ENCODE measurements around the gene KSR2.

The KSR2 gene

DNA sequence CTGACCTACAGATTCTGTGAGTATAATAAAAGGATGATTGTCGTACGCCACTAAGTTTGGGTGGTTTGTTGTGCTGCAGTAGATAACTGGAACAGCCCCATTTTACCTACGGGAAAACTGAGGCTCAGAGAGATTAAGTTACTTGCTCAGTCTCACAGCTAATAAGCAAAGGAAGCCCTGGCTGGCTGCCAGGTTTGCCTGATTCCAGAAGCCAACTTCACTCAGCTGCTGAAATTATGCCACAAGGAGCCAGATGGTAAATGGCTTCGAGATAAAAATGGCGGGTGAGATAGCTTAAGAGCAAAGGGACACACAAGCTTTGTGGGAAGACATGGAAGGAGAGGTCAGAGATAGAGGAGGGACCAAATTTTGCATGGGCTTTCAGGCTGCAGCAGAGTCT is 415.8 kb downstream of the KSR2 start:
- in situ Hi-C loops (cut with HindIII; ENCODE audit: low sequenced_read_pairs): no loop called here

DNA sequence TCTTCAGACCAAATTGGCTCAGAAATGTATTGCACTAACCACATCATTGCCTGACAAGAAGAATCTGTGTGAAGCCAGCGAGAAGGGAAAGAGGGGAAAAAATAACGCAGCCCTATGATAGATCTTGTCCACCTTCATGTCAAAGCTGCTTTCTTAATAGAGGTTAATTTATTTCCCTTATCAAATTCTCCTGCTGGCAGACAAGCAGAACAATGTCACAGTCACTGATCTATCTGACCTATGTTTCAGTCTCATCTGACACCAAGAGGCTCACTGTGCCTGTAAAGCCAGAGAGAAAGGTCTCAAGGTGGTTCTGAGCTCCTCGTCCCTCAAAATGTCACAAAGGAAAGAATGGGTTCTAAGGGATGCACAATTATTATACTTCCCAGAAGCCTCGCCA is 417.1 kb downstream of the KSR2 start:
- in situ Hi-C loops (cut with HindIII; ENCODE audit: low sequenced_read_pairs): no loop called here

DNA sequence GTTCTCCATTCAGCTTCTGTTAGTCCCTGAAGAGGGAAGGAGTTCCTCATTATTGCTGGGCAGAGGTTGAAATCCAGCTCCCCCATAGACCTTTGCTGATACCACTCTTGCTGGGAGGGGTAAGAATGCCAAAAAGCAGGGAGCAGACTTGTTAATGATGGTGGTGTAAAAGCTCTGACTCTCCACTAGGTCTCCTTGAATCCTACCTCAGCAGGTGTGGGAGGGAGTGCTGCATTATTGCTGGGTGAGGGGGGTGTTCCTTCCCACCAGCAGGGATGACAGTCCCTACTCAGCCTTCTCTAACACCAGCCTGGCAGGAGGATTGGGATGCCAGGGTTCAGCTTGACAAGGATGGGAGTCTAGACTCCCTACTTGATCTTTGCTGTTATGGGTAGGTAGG is 421.6 kb downstream of the KSR2 start:
- in situ Hi-C loops (cut with HindIII; ENCODE audit: low sequenced_read_pairs): no loop called here

DNA sequence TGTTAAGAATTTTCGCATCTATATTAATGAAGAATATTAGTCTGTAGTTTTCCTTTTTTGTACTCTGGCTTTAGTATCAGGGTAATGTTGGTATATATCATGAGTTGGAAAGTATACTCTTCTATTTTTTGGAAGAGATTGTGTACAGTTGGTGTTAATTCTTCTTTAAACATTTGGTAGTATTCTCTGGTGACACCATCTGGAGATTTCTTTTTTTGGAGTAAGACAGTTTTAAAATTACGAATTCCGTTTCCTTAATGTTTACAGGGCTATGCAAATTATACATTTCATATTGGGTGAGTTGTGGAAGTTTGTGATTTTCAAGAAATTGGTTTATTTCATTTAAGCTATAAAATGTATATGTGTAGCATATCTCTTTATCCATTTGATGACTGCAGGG is 423.6 kb downstream of the KSR2 start:
- in situ Hi-C loops (cut with HindIII; ENCODE audit: low sequenced_read_pairs): no loop called here

DNA sequence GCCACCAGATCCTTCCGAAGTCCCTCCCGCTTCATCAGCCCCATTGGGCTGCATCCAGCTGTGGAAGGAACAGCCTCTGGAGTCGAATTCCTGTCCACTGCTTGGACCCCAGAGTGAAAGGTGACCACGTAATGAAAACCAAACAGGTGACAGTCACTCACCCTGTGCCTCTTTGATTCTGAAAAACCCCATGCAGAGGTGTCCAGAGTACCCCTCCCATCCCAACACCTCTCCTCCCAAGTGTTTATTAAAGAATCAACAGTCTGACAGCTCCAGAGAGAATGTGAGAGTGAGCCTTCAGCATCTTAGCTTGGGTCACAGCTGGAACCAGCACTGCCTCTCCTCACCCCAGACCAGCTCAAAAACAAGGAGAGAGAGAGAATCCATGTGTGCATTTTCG is 428.8 kb downstream of the KSR2 start:
- in situ Hi-C loops (cut with HindIII; ENCODE audit: low sequenced_read_pairs): no loop called here

DNA sequence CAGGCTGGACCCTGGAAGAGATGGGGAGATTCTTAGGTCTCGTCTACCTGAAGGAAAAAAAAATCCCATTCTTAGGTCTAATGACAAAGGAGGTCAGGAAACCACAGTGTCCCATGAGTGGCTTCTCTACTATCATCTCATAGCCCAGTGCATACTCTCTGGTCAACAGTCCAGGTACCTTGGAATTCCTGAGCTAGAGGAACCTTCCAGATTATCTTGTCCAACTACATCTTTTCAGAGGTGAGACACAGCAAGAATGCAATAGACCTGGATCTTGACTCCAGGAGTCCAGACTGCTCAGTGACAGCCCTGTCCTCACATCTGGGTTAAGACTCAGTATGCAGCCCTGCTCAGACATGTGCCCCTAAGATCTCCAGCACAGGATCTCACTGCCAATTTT is 429.9 kb downstream of the KSR2 start:
- in situ Hi-C loops (cut with HindIII; ENCODE audit: low sequenced_read_pairs): no loop called here

DNA sequence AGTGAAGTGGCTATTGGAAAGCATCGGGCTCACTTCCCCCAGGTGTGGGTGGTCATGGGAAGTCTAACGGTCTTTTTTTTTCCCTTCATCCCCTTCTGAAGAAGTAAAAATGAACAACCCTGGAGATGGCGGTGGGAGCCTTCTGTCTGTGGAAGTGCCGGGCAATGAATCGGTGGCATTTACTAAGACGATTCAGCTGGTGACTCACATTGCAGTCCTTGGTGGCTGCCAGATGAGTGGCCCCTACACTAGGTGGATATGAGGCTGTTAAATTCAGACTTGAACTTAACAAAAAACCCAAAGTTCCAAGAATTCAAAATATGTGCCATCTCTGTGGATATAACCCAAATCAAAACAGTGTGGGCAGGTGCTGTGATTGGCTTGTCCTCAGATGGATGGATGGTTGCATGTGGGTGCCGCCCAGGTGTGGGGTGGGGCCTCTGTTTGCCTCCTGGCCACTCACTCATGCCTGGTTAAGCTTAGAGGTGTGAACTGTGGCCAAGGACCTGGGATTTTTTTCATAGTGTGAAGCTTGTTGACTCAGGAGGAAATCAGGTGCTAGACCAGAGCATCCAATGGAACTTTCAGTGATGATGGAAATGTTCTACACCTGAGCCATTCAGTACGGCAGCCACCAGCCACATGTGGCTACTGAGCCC is 430.6 kb downstream of the KSR2 start:
- in situ Hi-C loops (cut with HindIII; ENCODE audit: low sequenced_read_pairs): no loop called here

DNA sequence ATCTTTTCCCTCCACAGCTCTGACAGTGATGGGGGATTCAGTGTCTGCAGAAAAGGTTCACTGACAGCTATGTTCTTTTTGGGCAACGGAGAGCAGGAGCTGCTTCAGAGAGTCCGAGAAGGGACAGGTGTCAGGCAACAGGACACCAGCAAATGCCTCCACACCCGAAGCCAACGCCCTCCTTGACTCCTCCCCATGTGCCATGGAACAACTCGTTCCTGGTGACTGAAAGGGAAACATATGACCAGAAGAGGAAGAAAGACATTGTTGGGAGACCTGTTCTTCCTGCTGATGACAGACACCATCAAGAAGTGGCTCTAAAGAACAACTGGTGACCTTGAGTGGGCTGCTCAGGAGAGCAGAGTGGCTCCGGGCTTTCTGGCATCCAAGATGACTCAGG is 435.1 kb downstream of the KSR2 start:
- in situ Hi-C loops (cut with HindIII; ENCODE audit: low sequenced_read_pairs): no loop called here

DNA sequence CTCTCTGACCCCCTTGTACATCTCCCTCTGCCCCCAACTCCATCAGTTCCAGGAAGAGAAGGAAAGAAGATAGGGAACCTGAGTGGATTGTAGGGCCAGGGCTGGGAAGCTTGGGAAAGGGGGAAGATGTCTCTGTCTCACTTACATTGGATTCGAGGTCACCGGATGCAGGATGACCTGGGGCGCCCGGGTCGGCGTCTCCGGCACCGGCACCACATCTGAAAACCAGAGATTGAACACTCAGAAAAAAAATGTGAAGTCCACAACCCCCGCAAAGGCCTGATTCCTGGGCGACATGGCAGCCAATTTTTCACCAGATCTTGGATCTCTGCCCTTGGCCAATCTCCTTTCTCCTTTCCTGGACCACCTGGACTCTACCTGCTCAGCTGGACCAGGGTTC is 438.0 kb downstream of the KSR2 start:
- in situ Hi-C loops (cut with HindIII; ENCODE audit: low sequenced_read_pairs): no loop called here

DNA sequence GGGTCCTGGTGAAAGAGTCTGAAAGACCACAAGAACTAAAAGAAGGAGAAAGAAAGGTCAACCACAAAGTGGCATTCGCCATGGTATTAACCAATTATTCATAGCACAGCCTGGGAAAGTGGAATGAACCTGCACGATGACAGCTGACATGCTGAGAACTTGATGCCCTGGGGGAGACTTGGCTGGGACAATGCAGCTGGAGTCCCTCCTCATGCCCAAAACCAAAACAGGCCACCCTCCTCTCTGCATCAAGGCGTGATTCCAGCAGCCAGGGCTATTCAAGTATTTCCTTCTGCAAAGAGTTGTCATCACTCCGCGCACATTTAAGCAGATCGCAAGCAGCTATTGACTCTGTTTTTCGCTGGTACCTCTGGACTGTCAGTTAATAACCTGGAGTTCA is 440.3 kb downstream of the KSR2 start:
- in situ Hi-C loops (cut with HindIII; ENCODE audit: low sequenced_read_pairs): no loop called here

DNA sequence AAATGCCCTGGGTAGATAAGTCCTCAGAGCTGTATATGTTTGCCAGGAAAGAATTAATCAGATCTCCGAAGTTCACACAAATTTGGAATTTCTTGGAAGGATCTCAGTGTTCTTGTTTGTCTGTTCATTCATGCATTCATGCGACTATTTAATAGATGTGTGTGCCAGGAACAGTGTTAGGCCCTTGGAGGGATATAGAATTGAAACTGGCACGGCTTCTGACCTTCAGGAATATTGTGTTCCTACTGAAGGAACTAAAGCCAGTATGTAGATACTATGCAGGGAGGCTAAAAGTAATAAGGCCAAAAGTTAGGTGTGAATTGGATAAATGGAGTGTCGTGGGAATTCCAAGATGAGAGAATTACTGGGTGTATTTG is 441.3 kb downstream of the KSR2 start:
- in situ Hi-C loops (cut with HindIII; ENCODE audit: low sequenced_read_pairs): no loop called here

DNA sequence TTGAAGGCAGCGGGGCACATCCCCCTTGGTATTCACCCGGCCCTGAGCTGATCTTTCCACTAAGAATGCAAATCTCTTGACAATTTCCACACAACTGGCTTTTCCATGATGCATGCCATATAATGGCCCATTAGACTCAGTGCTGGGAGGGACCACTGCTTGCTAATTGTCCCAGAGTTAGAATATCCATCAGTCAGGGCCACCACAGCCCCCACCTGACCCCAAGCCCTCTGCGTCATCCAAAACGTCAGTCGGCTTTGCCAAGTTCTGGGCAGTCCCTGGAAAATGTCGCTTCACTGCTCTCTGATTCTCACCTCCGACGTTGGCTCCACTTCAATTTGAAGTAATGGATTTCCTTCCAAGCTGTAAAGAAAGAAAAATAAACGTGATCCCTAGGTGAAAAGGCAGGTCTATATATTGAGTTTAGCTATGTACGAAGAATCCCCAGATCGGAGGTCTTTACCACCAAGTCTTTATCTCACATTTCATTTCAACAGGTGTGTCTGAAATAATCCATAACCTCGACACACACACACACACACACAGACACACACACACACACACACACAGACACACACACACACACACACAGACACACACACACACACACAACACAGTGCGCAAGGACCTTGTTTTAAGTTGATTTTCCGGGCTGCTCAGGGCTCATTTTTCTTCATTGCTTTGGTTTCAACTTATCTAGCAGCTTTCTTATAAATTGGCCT is 441.9 kb downstream of the KSR2 start:
- in situ Hi-C loops (cut with HindIII; ENCODE audit: low sequenced_read_pairs): no loop called here

DNA sequence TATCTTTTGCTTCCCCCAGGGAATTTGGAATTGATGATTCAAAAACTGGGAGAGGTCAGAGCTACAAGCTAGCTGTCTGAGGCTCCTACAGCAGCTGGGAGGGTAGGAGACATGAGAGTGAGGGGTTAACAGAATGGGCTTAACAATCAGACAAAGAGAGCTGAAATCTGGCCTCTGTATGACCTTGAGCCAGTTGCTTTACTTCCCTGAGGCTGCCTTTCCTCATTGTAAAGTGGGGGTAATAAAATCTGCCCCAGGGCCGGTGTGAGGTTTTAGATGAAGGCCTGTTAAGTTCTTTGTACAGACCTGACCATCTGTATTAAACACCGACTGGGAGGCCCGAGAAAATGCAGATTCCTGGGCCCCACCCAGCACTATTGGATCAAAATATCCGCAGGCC is 443.0 kb downstream of the KSR2 start:
- in situ Hi-C loops (cut with HindIII; ENCODE audit: low sequenced_read_pairs): no loop called here

DNA sequence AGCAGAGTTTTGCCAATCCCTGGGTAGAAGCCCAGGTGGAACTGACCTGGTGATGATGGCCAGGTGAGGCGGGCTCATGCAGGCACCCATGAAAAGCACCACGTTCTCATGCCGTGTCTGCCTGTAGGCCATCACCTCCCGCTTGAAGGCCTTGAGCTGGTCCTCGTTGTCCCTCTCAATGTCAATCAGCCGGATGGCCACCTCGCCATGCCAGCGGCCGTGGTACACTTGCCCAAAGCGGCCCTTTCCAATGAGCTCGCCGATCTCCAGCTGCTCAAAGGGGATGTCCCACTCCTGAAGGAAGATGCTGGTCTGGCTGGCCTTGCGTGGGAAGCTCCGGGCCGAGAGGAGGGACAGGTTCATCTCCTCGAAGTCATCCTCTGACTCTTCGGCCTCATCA is 444.0 kb downstream of the KSR2 start:
- in situ Hi-C loops (cut with HindIII; ENCODE audit: low sequenced_read_pairs): no loop called here

DNA sequence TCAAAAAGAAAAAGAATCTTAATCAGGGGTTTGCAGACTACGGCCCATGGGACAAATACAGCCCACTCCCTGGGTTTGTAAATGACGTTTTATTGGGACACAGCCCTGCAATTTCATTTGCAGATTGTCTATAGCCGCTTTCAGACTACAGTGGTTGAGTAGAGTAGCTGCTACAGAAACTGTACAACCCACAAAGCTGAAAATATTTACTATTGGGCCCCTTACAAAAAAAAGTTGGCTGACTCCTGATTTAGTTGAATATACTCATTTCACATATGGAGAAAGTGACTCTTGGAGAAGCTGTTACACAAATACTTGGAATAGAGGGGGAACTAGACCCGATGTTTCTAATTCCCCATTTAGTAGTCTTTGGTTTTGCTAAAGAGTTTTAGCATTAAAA is 444.8 kb downstream of the KSR2 start:
- in situ Hi-C loops (cut with HindIII; ENCODE audit: low sequenced_read_pairs): no loop called here

DNA sequence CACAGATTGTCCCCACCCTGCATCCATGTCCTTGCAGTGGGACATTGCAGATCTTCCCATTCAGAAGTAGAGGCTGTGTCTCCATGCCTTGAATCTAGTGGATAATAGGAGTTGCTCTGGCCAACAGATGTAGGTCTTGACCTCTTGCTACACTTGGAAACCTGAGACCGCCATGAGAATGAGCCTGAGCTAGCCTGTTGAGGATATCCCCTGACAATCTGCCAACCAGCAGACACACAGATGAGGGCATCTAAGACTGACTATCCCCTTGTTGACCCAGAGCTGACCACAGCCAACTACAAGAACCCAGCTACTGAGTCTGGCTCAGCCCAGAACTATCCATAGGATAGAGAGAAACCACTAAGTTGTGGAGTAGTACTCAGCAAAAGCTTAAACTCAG is 446.2 kb downstream of the KSR2 start:
- in situ Hi-C loops (cut with HindIII; ENCODE audit: low sequenced_read_pairs): no loop called here

DNA sequence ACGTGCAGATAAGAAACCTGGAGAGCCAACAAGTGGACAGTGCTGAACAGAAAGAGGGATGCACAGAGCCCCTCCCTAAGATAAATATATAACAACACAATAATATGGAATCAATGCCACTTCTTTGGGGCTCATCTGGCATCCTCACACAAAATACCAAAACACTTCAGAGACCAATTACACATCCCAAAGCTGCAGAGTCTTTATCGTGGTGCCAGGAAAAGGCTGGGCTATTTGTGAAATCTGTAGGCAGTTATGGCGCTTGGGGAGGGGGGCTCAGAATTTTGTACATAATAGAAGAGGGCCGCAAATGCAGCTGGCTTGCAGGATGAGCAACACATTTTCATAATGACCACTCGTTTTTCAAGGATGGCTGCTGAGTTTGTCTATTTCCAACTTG is 446.9 kb downstream of the KSR2 start:
- in situ Hi-C loops (cut with HindIII; ENCODE audit: low sequenced_read_pairs): no loop called here

DNA sequence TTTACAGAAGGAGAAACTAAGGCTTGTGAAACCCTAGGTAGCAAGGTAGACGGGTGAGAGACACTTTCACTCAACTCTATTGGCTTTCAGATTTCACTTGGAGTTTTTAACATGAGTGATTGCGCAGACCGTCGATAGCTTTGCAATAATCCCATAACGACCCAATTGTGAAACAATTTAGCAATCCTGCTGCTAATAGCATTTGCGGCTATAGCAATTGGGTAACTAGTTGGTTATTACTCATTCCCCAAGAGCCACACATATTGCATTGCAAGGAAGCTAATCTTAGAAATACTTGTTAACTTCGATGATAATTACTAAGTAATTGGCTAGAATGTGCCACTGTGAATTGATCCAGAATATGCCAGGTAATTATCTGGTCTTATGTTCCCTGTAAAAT is 447.4 kb downstream of the KSR2 start:
- in situ Hi-C loops (cut with HindIII; ENCODE audit: low sequenced_read_pairs): no loop called here

DNA sequence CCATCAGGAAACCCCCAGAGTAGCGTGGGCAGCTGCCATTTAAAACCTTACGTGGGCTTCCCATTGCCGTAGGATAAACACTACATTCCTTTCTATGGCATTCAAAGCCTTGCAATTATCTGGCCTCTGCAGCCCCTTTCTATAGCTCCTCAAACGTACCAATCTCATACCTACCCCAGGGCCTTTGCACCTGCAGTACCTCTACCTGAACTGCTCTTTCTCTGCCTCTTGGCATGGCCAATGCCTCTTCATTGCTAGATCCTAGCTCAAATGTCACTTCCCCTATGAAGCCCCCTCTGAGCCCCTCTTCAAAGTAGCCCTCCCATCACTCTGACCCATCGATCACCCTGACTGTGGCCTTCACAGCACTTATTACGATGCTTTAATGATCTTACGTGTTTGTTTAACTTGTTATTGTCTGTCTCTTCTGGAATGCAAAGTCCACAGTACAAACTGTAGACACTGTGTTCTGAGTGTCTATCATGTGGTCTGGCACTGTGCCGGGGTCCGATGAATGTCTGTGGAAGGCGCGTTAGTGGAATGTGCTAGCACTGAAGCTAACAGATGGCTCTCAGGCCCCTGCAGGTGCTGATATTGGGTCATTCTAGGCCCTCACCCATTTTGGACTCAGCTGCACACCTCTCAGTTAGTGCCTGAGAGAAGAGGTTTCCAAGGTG is 450.1 kb downstream of the KSR2 start:
- in situ Hi-C loops (cut with HindIII; ENCODE audit: low sequenced_read_pairs): no loop called here

DNA sequence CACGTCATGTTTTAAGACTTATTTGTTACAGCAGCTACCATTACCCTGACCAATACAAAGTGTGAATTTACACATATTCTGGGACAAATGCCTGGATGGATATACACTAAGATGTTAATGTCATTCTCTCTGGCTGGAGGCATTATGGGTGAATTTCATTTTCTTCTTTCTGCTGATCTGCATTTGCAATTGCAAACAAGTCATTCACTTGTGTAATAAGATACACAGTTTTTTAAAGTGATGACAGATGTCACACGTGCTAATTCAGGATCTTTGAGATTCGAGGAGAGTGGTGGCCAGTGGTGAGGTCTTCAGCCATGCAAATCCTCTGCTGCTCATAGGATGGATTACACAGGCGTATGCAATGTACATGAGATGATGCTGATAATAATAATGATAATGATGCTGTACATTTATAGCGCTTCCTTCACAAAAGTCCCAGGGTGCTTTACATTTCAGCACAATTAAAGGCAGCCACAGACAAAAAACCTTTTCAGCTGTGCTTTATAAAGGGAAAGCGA is 451.5 kb downstream of the KSR2 start:
- in situ Hi-C loops (cut with HindIII; ENCODE audit: low sequenced_read_pairs): no loop called here

DNA sequence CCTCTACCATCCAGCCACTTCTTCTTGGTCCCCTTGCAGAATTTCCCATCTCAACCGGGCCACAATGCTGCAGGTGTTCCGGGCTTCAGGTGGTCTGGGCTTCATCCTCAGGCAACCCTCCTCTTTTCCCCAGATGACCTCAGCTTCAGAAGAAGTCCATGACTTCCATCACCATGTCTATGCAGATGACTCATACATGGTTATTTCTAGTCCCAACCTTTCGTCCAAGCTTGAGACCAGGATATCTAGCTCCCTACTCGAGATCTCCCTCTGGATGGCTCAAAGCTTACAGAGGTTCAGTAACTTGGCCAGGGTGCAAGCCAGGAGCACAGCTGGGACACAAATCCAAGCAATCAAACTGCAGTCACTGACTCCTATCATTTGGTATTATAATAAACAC is 452.8 kb downstream of the KSR2 start:
- in situ Hi-C loops (cut with HindIII; ENCODE audit: low sequenced_read_pairs): no loop called here

DNA sequence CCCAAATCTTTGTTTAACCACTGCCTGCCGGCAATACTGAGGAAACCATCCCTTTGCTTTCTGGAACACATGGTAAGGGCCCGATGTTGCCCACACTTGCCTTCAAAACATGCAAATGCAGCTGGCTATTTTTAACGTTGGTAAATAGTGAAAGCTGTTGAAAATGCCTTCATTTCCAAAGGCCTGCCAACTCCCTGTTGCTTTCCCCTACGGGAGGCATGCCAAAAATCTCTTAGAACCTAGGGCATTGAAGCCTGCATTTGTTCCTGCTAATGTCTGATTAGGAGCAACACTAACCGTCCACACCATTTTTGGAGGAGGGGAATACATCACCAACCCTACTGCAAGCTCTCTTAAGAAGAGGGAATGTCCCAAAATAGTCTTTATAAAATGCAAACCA is 454.8 kb downstream of the KSR2 start:
- in situ Hi-C loops (cut with HindIII; ENCODE audit: low sequenced_read_pairs): no loop called here

All from endothelial cell of hepatic sinusoid (primary cell).